Vagina (tissue), 2 donors: ENCODE results near the gene SPIRE2. TPM values are rescaled to one million over a fixed set of nuclear protein-coding genes. Genes with fewer than 3 reads are reported as not detected.

Source experiments
- DNase-seq, 2 donors: peaks; one replicate each; pipeline ENCODE4 v3.0.0-alpha.2; 2017; ENCODE audit errors: extremely low spot score in 2 of 2
- H3K27ac ChIP-seq: fragments of 200-600 bp; sonication (generic); one replicate; pipeline ENCODE4 v1.5.1; 2019
- H3K27me3 ChIP-seq: fragments of 200-600 bp; sonication (generic); one replicate; pipeline ENCODE4 v1.5.1; 2019
- H3K36me3 ChIP-seq, 2 donors: fragments of 200-600 bp; sonication (generic); one replicate each; pipeline ENCODE4 v1.5.1; 2017 to 2019
- H3K4me1 ChIP-seq: fragments of 200-600 bp; sonication (generic); one replicate; pipeline ENCODE4 v1.5.1; 2019
- H3K4me3 ChIP-seq, 2 donors: fragments of 200-600 bp; sonication (generic); 1 replicate in 1 of 2; 2 replicates in 1 of 2; pipeline ENCODE4 v1.5.1; 2016 to 2019
- H3K9me3 ChIP-seq: fragments of 200-600 bp; sonication (generic); one replicate; pipeline ENCODE4 v1.5.1; 2019
- POLR2A ChIP-seq, 2 donors: fragments of 450-650 bp; IDR thresholded peaks; one replicate each; pipeline ENCODE4 v1.6.1; 2017; ENCODE audit warnings: antibody characterized with exemption in 2 of 2, mild to moderate bottlenecking in 2 of 2, moderate library complexity in 2 of 2
- POLR2AphosphoS5 ChIP-seq, 2 donors: sonication (generic); formaldehyde crosslinking; IDR thresholded peaks; one replicate each; pipeline ENCODE4 v1.9.0; 2017; ENCODE audit warnings: antibody characterized with exemption in 2 of 2, mild to moderate bottlenecking in 2 of 2, low read depth in 1 of 2; ENCODE audit not compliant: insufficient read depth in 1 of 2
- intact Hi-C: fragments of 100-400 bp; cut with DNase I; formaldehyde crosslinking; loops from one replicate; pipeline ENCODE4 v1.15.1; 2023
- total RNA-seq: library from RNA; depleted of rRNA; stranded (reverse); fragments of >200 nt; gene quantifications from one replicate; pipeline ENCODE4 v1.2.3, GENCODE V29; 2016
- TF ChIP-seq, protein P1 (sequence below), 3 experiments: fragments of 450-650 bp in 2 of 3; fragments of 200-600 bp in 1 of 3; sonication (generic) in 1 of 3; IDR thresholded peaks; one replicate each; pipeline ENCODE4 v1.5.1; 2017 to 2019; ENCODE audit warnings: antibody characterized with exemption in 3 of 3, mild to moderate bottlenecking in 2 of 3, moderate library complexity in 2 of 3

Gene SPIRE2
- total RNA-seq, 1 donor from 2014 or later, result 2.2 TPM

DNA sequence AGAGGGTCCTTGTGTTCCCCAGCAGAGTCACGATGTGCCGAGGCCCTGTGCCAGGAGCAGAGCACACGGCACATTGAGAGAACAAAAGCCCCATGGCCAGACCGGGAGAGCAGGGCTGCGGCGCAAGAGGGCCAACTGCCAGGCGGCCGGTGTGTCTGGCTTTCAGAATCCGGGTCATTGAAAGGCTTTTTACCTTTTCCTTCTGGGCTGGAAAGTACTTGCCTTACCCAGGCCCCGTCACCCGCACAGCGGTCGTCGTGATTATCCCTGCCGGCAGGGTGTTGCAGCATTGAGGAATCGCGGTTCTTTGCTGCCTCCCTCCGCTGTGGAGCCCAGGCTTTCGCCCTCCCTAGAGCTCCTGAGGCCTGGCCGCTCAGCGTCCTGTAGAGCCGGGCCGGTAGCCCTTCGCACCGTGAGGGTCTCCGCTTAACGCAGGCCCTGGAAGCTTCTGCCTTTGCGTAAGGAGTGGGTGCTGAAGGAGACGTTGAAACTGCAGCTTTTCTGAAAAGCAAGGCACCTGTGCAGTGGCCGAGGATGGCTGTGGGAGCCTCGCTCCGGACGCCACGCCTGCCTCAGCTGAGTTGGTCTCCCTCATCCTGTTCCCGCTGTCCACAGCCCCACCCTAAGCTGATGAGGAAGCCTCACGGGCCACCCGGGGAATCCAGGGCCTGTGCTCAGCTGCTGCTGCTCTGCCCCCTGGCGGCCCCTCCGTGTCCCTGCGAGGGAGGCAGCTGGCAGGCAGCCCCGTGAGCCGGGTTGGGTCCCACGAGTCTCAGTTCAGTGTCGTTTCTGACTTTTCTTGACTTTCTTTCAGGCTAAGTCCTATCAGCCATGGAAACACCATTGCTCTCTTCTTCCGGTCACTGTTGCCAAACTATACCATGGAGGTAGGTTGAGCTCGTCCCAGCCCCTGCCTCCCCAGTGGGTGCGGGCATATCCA, 81.8 kb downstream of the SPIRE2 start:
- Histone ChIP-seq H3K4me3 (no peak overlapping the region), H3K4me1 (peaks cover 7% of the 10 kb centered on the region), H3K36me3 (peaks cover 0 to 46% of the 10 kb centered on the region in 2 donors), H3K27me3 (no peaks in the 10 kb centered on the region), H3K27ac (peak overlapping the region; percentile 44), H3K9me3 (no peaks in the 10 kb centered on the region)
- intact Hi-C loops, result no loop called here
- TF ChIP-seq, protein P1, sequence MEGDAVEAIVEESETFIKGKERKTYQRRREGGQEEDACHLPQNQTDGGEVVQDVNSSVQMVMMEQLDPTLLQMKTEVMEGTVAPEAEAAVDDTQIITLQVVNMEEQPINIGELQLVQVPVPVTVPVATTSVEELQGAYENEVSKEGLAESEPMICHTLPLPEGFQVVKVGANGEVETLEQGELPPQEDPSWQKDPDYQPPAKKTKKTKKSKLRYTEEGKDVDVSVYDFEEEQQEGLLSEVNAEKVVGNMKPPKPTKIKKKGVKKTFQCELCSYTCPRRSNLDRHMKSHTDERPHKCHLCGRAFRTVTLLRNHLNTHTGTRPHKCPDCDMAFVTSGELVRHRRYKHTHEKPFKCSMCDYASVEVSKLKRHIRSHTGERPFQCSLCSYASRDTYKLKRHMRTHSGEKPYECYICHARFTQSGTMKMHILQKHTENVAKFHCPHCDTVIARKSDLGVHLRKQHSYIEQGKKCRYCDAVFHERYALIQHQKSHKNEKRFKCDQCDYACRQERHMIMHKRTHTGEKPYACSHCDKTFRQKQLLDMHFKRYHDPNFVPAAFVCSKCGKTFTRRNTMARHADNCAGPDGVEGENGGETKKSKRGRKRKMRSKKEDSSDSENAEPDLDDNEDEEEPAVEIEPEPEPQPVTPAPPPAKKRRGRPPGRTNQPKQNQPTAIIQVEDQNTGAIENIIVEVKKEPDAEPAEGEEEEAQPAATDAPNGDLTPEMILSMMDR (IDR thresholded peaks at IDR 0.05), result peak in 2 of 3 experiments; percentile 34 to 72
- TF ChIP-seq POLR2A (IDR thresholded peaks at IDR 0.05) (no peak), POLR2AphosphoS5 (IDR thresholded peaks at IDR 0.05; ENCODE audit: insufficient read depth in 1 of 2, low read depth in 1 of 2) (peak in 1 of 2 donors; percentile 53)
- DNase-seq, result no peak

DNA sequence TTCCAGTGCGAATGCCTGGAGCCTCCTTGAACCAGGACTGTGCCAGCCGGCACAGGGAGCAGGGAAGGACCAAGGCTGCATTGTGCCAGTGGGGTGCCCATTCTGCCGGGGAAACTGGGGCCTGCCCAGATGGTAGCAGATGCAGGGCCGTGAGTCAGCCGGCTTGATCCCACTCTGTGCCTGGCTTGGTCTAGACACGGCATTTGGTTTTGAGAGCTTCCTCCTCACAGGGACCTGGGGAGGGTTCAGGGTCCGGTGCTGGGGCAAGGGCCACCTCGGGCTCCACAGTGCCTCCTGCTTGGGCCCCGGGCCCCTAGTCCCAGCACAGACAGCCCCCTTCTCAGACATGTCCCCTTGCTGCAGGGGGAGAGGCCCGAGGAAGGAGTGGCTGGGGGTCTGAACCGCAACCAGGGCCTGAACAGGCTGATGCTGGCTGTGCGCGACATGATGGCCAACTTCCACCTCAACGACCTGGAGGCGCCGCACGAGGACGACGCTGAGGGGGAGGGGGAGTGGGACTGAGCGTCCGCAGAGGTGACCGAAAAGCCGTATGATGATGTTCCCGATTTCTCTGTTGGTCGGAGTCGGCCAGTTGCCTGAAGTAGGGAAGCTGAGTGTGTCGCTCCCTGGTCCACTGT, 82.6 kb downstream of the SPIRE2 start:
- H3K4me3 ChIP-seq, result no peak overlapping the region
- no peaks in the 10 kb centered on the region for H3K27me3 ChIP-seq
- DNase-seq, result no peak
- no peaks in the 10 kb centered on the region for H3K9me3 ChIP-seq
- peaks cover 0 to 40% of the 10 kb centered on the region in 2 donors for H3K36me3 ChIP-seq
- intact Hi-C loops, result no loop called here
- TF ChIP-seq, protein P1 (IDR thresholded peaks at IDR 0.05), result no peak
- TF ChIP-seq POLR2A (IDR thresholded peaks at IDR 0.05) (no peak), POLR2AphosphoS5 (IDR thresholded peaks at IDR 0.05; ENCODE audit: insufficient read depth in 1 of 2, low read depth in 1 of 2) (no peak)
- H3K4me1 ChIP-seq, result peaks cover 7% of the 10 kb centered on the region
- no peak overlapping the region for H3K27ac ChIP-seq

DNA sequence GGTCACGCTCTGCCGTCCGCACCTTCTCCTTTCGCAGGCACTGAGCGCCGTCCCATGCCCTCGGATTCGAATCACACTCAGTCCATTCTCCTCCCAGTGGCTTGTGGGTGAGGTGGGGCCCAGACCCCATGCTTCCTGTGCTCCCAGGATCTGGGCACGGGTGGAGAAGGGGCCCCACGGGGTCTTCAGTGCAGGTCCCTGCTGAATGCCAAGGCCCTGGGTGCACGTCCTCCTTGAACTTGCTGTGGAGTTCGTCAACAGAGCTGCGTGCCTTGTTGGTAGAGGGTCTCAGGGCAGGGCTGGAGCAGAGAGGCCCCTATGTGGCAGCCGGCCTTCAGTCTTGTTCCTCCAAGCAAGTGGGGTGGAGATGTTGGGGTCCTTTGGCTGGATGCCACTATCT, 83.1 kb downstream of the SPIRE2 start:
- no peak for DNase-seq
- Histone ChIP-seq H3K9me3 (no peaks in the 10 kb centered on the region), H3K4me3 (no peak overlapping the region), H3K4me1 (peaks cover 7% of the 10 kb centered on the region), H3K27me3 (no peaks in the 10 kb centered on the region), H3K27ac (no peak overlapping the region), H3K36me3 (peaks cover 0 to 35% of the 10 kb centered on the region in 2 donors)
- TF ChIP-seq POLR2AphosphoS5 (IDR thresholded peaks at IDR 0.05; ENCODE audit: insufficient read depth in 1 of 2, low read depth in 1 of 2) (no peak), POLR2A (IDR thresholded peaks at IDR 0.05) (no peak)
- TF ChIP-seq, protein P1 (IDR thresholded peaks at IDR 0.05), result no peak
- intact Hi-C loops, result no loop called here

DNA sequence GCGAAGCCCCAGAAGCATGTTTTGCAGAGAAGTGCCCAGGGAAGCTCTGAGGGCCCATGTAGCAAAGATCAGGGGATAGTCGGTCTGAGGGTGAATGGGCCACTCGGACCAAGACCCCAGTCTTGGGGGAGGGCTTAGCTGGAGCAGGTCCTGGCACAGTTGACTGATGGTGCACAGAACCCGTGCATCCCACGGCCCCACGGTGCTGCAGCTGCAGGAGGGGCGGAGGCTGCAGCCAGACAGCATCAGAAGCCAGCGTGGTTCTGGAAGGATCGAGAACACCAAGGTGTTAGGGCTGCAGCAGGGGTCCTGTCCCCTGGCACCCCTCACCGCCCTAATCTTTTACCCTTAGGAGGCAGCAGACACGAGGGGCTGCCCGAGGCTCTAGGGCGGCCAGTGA, 83.9 kb downstream of the SPIRE2 start:
- peaks cover 0 to 27% of the 10 kb centered on the region in 2 donors for H3K36me3 ChIP-seq
- intact Hi-C loops, result no loop called here

More for the DNA sequence above, 83.9 kb downstream of the SPIRE2 start:
- H3K4me3 ChIP-seq, result no peak overlapping the region
- DNase-seq, result no peak
- H3K27ac ChIP-seq, result no peak overlapping the region
- no peaks in the 10 kb centered on the region for H3K27me3 ChIP-seq
- peaks cover 8% of the 10 kb centered on the region for H3K4me1 ChIP-seq
- TF ChIP-seq POLR2AphosphoS5 (IDR thresholded peaks at IDR 0.05; ENCODE audit: insufficient read depth in 1 of 2, low read depth in 1 of 2), result no peak
- TF ChIP-seq, protein P1 (IDR thresholded peaks at IDR 0.05), result no peak
- no peak for TF ChIP-seq POLR2A (IDR thresholded peaks at IDR 0.05)
- no peaks in the 10 kb centered on the region for H3K9me3 ChIP-seq
